ENCODE results near the gene PSMD11. TPM values are rescaled to one million over a fixed set of nuclear protein-coding genes. Genes with fewer than 3 reads are reported as not detected.

PSMD11 gene
- total RNA-seq, 1 experiment from 2014 or later, result 169 TPM

GRCh38 chr17:32429598-32429997 lies 14.7 kb upstream of the PSMD11 start:
- Mint-ChIP-seq H3K27ac (no peak overlapping the region), H3K36me3 (ENCODE audit: insufficient read depth in 1 of 3, low read depth in 3 of 3) (peaks cover 9 to 16% (median 13%) of the 10 kb centered on the region in 3 experiments; a peak in 5 of 7 replicates), H3K4me1 (no peaks in the 10 kb centered on the region), H3K4me3 (no peak overlapping the region), H3K9me3 (peaks cover 25 to 29% of the 10 kb centered on the region in 2 experiments), H3K27me3 (ENCODE audit: low read depth) (no peaks in the 10 kb centered on the region)
- no CpG with 5 or more reads among the region's 2 CpGs for WGBS (ENCODE audit: extremely low coverage, insufficient read length, low lambda C conversion rate)
- no peak overlapping the region for H2BK15ac ChIP-seq (ENCODE audit: low read depth, low read length)
- H3K27ac ChIP-seq (ENCODE audit: insufficient read length, low read depth, low read length), result no peak overlapping the region
- TF ChIP-seq CTCF (conservative IDR thresholded peaks at IDR 0.05), result no peak
- H2BK120ac ChIP-seq (ENCODE audit: low read depth, low read length, poor library complexity, severe bottlenecking), result no peak overlapping the region
- no peak overlapping the region for H2AK5ac ChIP-seq (ENCODE audit: insufficient read length, low read length)
- H3K9me3 ChIP-seq (ENCODE audit: control insufficient read depth, low read depth, low read length), result peaks cover 10% of the 10 kb centered on the region
- no peak overlapping the region for H3T11ph ChIP-seq (ENCODE audit: low read length)
- H3K9ac ChIP-seq (ENCODE audit: extremely low read depth, insufficient read length, low read length), result no peak overlapping the region
- H3K4me2 ChIP-seq (ENCODE audit: insufficient read depth, insufficient read length, low read length), result no peak overlapping the region
- no peaks in the 10 kb centered on the region for H3K27me3 ChIP-seq (ENCODE audit: insufficient read depth, low read length)
- H2AFZ ChIP-seq (ENCODE audit: low read length), result no peak overlapping the region
- no peak overlapping the region for H4K8ac ChIP-seq (replicated peaks; ENCODE audit: insufficient read length, low read depth, low read length)
- H3K18ac ChIP-seq (ENCODE audit: insufficient read length, low read depth, low read length), result no peak overlapping the region
- H2BK12ac ChIP-seq (ENCODE audit: insufficient read length, low read depth, low read length), result no peak overlapping the region
- no peak overlapping the region for H4K5ac ChIP-seq (ENCODE audit: insufficient read length, low read depth, low read length)
- no peak overlapping the region for H2BK5ac ChIP-seq (ENCODE audit: insufficient read length, low read length)
- H3K23me2 ChIP-seq (ENCODE audit: insufficient read length, low read depth, low read length, poor library complexity, severe bottlenecking), result no peaks in the 10 kb centered on the region
- H3K79me2 ChIP-seq (ENCODE audit: insufficient read depth, low read length), result no peaks in the 10 kb centered on the region
- no peak overlapping the region for H3K56ac ChIP-seq (ENCODE audit: insufficient read length, low read depth, low read length)
- H2BK20ac ChIP-seq (ENCODE audit: low read depth, low read length, poor library complexity, severe bottlenecking), result no peak overlapping the region
- no peak overlapping the region for H3K23ac ChIP-seq (ENCODE audit: insufficient read length, low read depth, low read length)
- no peak overlapping the region for H4K91ac ChIP-seq (ENCODE audit: insufficient read length, low read depth, low read length)
- H3K14ac ChIP-seq (ENCODE audit: insufficient read depth, low read length), result no peak overlapping the region
- no peaks in the 10 kb centered on the region for H3K4me1 ChIP-seq (ENCODE audit: insufficient read depth, low read length)
- H4K20me1 ChIP-seq (ENCODE audit: control insufficient read depth, insufficient read depth, insufficient read length), result no peaks in the 10 kb centered on the region
- DNase-seq, result no peak
- no peaks in the 10 kb centered on the region for H3K79me1 ChIP-seq (ENCODE audit: insufficient read depth, low read depth, low read length, poor library complexity, severe bottlenecking)
- no peak overlapping the region for H3K4ac ChIP-seq (ENCODE audit: low read depth, low read length)
